Mesendoderm (in vitro differentiated cells): ENCODE results near the gene ARMH4.

Source experiments
- DNase-seq: peaks from one replicate; pipeline ENCODE4 v3.0.0; 2013
- H2AK5ac ChIP-seq: 2 replicates; pipeline ENCODE4 v1.6.1; 2013; ENCODE audit warnings: low read length, inconsistent platforms
- H2BK120ac ChIP-seq: 2 replicates; pipeline ENCODE4 v1.6.1; 2013; ENCODE audit warnings: low read depth, mild to moderate bottlenecking, low read length, moderate library complexity, mixed read lengths
- H2BK15ac ChIP-seq: replicated peaks from 2 replicates; pipeline ENCODE4 v1.6.1; 2013; ENCODE audit warnings: low read depth, mild to moderate bottlenecking, moderate library complexity
- H2BK5ac ChIP-seq: 2 replicates; pipeline ENCODE4 v1.6.1; 2013; ENCODE audit warnings: low read length, inconsistent platforms
- H3K18ac ChIP-seq: 2 replicates; pipeline ENCODE4 v1.6.1; 2013; ENCODE audit warnings: mild to moderate bottlenecking, low read length, mixed read lengths
- H3K23ac ChIP-seq: one replicate; pipeline ENCODE4 v1.6.1; 2013; ENCODE audit warnings: low read length
- H3K27ac ChIP-seq: 2 replicates; pipeline ENCODE4 v1.5.1; 2013; ENCODE audit warnings: low read depth, mild to moderate bottlenecking, inconsistent platforms, low read length, moderate library complexity
- H3K27me3 ChIP-seq: 2 replicates; pipeline ENCODE4 v1.6.1; 2013; ENCODE audit warnings: low read length, control low read depth, mild to moderate bottlenecking, inconsistent platforms; ENCODE audit not compliant: insufficient read depth, poor library complexity
- H3K36me3 ChIP-seq: 2 replicates; pipeline ENCODE4 v1.6.1; 2013; ENCODE audit warnings: low read length, inconsistent platforms; ENCODE audit not compliant: control insufficient read depth, insufficient read depth
- H3K4ac ChIP-seq: one replicate; pipeline ENCODE4 v1.6.1; 2013; ENCODE audit warnings: low read depth, mild to moderate bottlenecking, low read length, moderate library complexity
- H3K4me1 ChIP-seq: 2 replicates; pipeline ENCODE4 v1.6.1; 2013; ENCODE audit warnings: low read depth, low read length, inconsistent platforms; ENCODE audit not compliant: control insufficient read depth
- H3K4me2 ChIP-seq: 2 replicates; pipeline ENCODE4 v1.6.1; 2013; ENCODE audit warnings: low read length
- H3K4me3 ChIP-seq: 2 replicates; pipeline ENCODE4 v1.5.1; 2013; ENCODE audit warnings: mild to moderate bottlenecking, low read length
- H3K56ac ChIP-seq: one replicate; pipeline ENCODE4 v1.6.1; 2013; ENCODE audit warnings: low read length
- H3K79me1 ChIP-seq: 2 replicates; pipeline ENCODE4 v1.6.1; 2013; ENCODE audit warnings: low read length, inconsistent platforms
- H3K79me2 ChIP-seq: 2 replicates; pipeline ENCODE4 v1.6.1; 2013; ENCODE audit warnings: mild to moderate bottlenecking, low read length; ENCODE audit not compliant: control insufficient read depth, insufficient read depth
- H3K9ac ChIP-seq: 2 replicates; pipeline ENCODE4 v1.6.1; 2013; ENCODE audit warnings: low read length, inconsistent platforms
- H4K5ac ChIP-seq: one replicate; pipeline ENCODE4 v1.6.1; 2013; ENCODE audit warnings: low read length
- H4K8ac ChIP-seq: one replicate; pipeline ENCODE4 v1.6.1; 2013; ENCODE audit warnings: low read depth, mild to moderate bottlenecking, control low read depth, low read length, moderate library complexity
- WGBS: extraction: QIAGEN DNeasy Blood & Tissue Kit; methylation state at CpG from one replicate; pipeline ENCODE4 v1.1.7; 2013; ENCODE audit warnings: low lambda C conversion rate, missing lambda C conversion rate; ENCODE audit not compliant: insufficient coverage; ENCODE audit errors: extremely low coverage; 5-methylcytosine and 5-hydroxymethylcytosine counted together

The ARMH4 gene

DNA sequence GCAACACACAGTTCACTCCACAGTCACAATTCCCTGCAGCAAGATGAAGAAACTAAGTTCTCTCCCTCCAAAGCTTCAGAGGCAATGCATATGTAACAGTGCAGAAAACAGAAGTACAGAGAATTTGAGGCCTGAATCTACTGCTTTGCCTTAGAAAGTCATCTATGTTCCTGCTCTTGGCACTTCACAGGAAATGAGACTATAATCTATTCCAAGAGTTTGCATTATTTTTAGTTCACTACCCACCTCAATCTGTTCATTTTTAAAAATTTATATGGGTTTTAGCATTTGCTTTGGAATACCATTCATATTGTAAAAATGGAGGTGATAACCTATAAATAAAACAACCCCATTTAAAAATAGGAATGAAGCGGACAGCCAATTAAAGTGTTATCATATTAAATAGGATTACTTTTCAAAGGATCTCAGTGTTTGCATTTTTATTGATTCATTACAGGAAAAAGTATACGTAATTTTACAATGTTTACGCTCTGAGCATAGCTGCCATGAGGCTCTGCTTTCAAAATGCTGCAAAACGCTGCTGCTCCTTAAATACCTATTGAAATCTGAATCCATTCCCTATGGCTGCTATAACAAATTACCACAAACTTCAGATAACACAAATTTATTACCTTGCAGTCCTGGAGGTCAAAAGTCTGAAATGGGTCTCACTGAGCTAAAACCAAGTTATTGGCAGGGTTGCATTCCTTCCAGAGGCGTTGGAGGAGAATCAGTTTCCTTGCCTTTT, 60.0 kb downstream of the ARMH4 start:
- Histone ChIP-seq H3K4me2 (no peak overlapping the region), H3K4me1 (no peaks in the 10 kb centered on the region), H3K18ac (no peak overlapping the region), H3K56ac (no peak overlapping the region), H2BK15ac (no peak overlapping the region), H3K23ac (no peak overlapping the region), H3K79me2 (no peaks in the 10 kb centered on the region), H2BK5ac (no peak overlapping the region), H3K27ac (no peak overlapping the region), H3K4me3 (no peak overlapping the region), H3K27me3 (no peaks in the 10 kb centered on the region), H4K5ac (no peak overlapping the region), H3K9ac (no peak overlapping the region), H3K79me1 (no peaks in the 10 kb centered on the region), H3K4ac (no peak overlapping the region), H2BK120ac (no peak overlapping the region), H3K36me3 (no peaks in the 10 kb centered on the region), H4K8ac (no peak overlapping the region), H2AK5ac (no peak overlapping the region)
- DNase-seq: no peak
- no CpG with 5 or more reads among the region's 5 CpGs for WGBS

DNA sequence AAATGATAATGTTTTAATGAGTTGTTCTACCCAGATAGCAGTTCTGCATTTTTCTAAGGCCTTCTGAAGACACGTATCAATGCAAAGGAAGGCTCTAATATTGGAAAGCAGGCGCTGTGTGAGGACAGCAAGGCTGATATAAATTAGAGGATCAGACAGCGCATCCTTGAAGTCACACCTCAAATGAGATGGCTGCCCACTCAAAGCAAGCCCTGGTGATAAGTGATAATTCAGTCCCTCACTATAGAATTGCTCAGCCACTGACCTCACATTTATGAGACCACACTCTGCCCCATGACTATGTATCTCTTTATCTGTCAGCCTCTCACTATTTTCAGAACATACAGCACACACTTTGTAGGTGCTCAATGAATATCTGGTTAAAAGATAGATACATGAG, 62.4 kb downstream of the ARMH4 start:
- H3K4me1 ChIP-seq: no peaks in the 10 kb centered on the region
- no peak overlapping the region for H3K18ac ChIP-seq
- WGBS: no CpG with 5 or more reads among the region's 3 CpGs
- H2AK5ac ChIP-seq: no peak overlapping the region
- no peak overlapping the region for H4K8ac ChIP-seq
- no peak overlapping the region for H3K56ac ChIP-seq
- no peaks in the 10 kb centered on the region for H3K79me2 ChIP-seq
- no peak for DNase-seq
- H3K4ac ChIP-seq: no peak overlapping the region
- no peak overlapping the region for H2BK5ac ChIP-seq
- no peaks in the 10 kb centered on the region for H3K27me3 ChIP-seq
- no peak overlapping the region for H2BK120ac ChIP-seq
- no peak overlapping the region for H3K27ac ChIP-seq
- H4K5ac ChIP-seq: no peak overlapping the region
- no peak overlapping the region for H3K9ac ChIP-seq
- no peak overlapping the region for H3K4me3 ChIP-seq
- no peaks in the 10 kb centered on the region for H3K36me3 ChIP-seq
- no peak overlapping the region for H3K23ac ChIP-seq
- no peak overlapping the region for H3K4me2 ChIP-seq
- H2BK15ac ChIP-seq: no peak overlapping the region
- no peaks in the 10 kb centered on the region for H3K79me1 ChIP-seq

DNA sequence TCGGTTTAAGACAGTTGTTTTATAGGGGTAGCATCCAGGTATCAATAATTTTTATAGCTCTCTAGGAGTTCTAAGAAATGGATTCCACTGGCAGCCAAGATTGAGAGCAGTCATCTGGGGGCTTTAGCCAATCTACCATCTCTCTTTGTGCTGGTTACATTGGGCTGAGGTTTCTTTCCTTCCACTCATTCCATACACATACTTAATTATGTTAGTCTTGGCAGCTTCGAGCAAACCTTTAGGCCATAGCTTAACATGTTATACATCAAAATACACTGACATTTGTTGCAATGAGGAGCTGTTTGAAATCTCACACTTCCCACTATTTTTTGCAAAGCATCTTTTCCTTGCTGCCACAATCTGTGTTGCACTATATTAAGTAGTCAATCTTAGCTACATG, 63.1 kb downstream of the ARMH4 start:
- no CpG with 5 or more reads among the region's 2 CpGs for WGBS
- no peak overlapping the region for H2BK15ac ChIP-seq
- no peaks in the 10 kb centered on the region for H3K4me1 ChIP-seq
- no peak overlapping the region for H3K4me2 ChIP-seq
- no peaks in the 10 kb centered on the region for H3K27me3 ChIP-seq
- H3K18ac ChIP-seq: no peak overlapping the region
- H3K79me2 ChIP-seq: no peaks in the 10 kb centered on the region
- H2BK5ac ChIP-seq: no peak overlapping the region
- no peak overlapping the region for H3K4me3 ChIP-seq
- no peak overlapping the region for H2AK5ac ChIP-seq
- H3K27ac ChIP-seq: no peak overlapping the region
- no peak overlapping the region for H3K9ac ChIP-seq
- no peak overlapping the region for H4K5ac ChIP-seq
- no peak overlapping the region for H4K8ac ChIP-seq
- no peak for DNase-seq
- H3K56ac ChIP-seq: no peak overlapping the region
- no peaks in the 10 kb centered on the region for H3K79me1 ChIP-seq
- H3K4ac ChIP-seq: no peak overlapping the region
- H3K23ac ChIP-seq: no peak overlapping the region
- no peak overlapping the region for H2BK120ac ChIP-seq
- H3K36me3 ChIP-seq: no peaks in the 10 kb centered on the region

DNA sequence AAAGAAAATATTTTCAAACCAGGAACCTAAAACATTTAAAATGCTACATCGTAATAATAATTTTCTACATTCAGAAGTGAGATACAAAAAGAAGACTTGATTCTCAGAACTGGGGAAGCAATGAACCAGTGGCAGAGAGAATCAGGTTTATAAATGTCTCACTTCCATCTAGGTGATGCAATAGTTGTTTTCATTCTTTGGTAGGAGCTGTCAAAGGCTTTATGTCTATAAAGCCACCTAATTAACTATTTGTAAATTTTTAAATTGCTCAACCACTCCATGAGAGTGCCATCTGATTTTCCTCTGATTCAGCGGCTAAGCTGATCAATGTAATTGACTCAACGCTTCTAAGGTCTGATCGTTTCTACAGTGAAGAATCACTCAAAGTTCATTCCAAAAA, 66.1 kb downstream of the ARMH4 start:
- H3K79me1 ChIP-seq: no peaks in the 10 kb centered on the region
- DNase-seq: no peak
- no peak overlapping the region for H3K9ac ChIP-seq
- no peak overlapping the region for H2AK5ac ChIP-seq
- no peak overlapping the region for H4K5ac ChIP-seq
- H3K4me2 ChIP-seq: no peak overlapping the region
- WGBS: no CpG with 5 or more reads among the region's 4 CpGs
- no peak overlapping the region for H3K18ac ChIP-seq
- H3K27me3 ChIP-seq: no peaks in the 10 kb centered on the region
- no peaks in the 10 kb centered on the region for H3K79me2 ChIP-seq
- no peak overlapping the region for H4K8ac ChIP-seq
- H3K36me3 ChIP-seq: no peaks in the 10 kb centered on the region
- H3K4me3 ChIP-seq: no peak overlapping the region
- no peak overlapping the region for H2BK15ac ChIP-seq
- H3K23ac ChIP-seq: no peak overlapping the region
- no peak overlapping the region for H3K4ac ChIP-seq
- H3K4me1 ChIP-seq: peaks cover 3% of the 10 kb centered on the region
- H2BK120ac ChIP-seq: no peak overlapping the region
- no peak overlapping the region for H3K27ac ChIP-seq
- H3K56ac ChIP-seq: no peak overlapping the region
- H2BK5ac ChIP-seq: no peak overlapping the region

DNA sequence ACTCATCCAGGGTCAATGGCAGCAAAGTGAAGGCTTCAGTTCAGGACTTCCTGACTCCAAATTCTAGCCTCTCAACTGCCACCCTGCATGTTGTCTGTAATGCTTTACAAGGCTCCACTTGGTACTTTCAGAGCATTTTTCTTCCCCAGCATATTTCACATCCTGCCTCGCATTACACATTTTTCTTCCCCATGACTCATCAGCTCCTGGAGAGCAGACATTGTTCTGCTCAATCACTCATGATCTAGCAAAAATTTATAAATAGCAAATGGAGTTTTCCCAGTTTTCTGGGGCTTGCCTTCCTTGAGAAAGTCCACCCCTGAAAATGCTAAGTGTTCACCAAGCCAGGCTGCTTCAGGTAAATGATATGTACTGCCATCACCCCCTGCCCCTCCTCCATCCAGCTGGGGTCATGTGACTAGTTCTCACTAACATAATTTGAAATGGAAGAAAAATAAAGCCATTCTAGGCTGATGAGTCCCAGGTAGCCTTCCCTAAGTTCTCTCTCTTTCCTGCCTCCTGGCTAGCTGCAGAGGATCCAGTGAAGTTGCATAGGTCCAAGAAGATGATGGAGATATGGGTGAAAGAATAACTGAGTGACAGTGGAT, 69.4 kb downstream of the ARMH4 start:
- Histone ChIP-seq H3K56ac (no peak overlapping the region), H3K9ac (no peak overlapping the region), H3K27me3 (no peaks in the 10 kb centered on the region), H3K23ac (no peak overlapping the region), H3K79me1 (no peaks in the 10 kb centered on the region), H2BK15ac (no peak overlapping the region), H3K36me3 (no peaks in the 10 kb centered on the region), H3K79me2 (no peaks in the 10 kb centered on the region), H3K4ac (no peak overlapping the region), H2BK5ac (no peak overlapping the region), H3K18ac (peak overlapping the region; percentile 14), H2BK120ac (no peak overlapping the region), H4K8ac (no peak overlapping the region), H4K5ac (no peak overlapping the region), H3K27ac (no peak overlapping the region), H3K4me2 (no peak overlapping the region), H3K4me3 (no peak overlapping the region), H2AK5ac (no peak overlapping the region), H3K4me1 (peaks cover 4% of the 10 kb centered on the region)
- peak; percentile 44 for DNase-seq
- WGBS: no CpG with 5 or more reads among the region's 1 CpG

DNA sequence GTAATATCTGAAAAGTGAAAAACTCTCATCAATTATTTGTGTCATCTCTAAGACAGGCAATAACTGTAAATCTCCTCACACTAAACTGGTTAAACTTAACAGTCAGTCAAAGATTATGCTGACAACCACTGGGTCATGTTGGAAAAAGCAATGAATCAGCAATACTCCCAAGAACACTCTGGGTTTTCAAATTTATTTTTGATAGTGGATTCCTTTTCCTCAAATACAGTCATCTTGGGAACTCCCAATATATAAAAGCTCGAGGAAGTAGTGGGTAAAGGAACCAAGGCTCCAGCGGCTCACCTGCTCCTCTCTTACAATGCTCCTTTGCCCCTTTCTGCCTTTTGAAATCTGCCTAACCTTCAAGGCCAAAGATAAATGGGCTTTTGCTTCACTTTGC, 70.0 kb downstream of the ARMH4 start:
- H3K23ac ChIP-seq: no peak overlapping the region
- H3K4me2 ChIP-seq: no peak overlapping the region
- no peaks in the 10 kb centered on the region for H3K79me1 ChIP-seq
- no peak overlapping the region for H2BK5ac ChIP-seq
- H4K8ac ChIP-seq: no peak overlapping the region
- no peak overlapping the region for H3K4ac ChIP-seq
- no peak for DNase-seq
- no peak overlapping the region for H4K5ac ChIP-seq
- H3K27ac ChIP-seq: no peak overlapping the region
- no peak overlapping the region for H2BK120ac ChIP-seq
- no peak overlapping the region for H3K18ac ChIP-seq
- no peak overlapping the region for H3K9ac ChIP-seq
- H2BK15ac ChIP-seq: no peak overlapping the region
- no peaks in the 10 kb centered on the region for H3K27me3 ChIP-seq
- no peak overlapping the region for H3K56ac ChIP-seq
- H3K4me3 ChIP-seq: no peak overlapping the region
- no peaks in the 10 kb centered on the region for H3K79me2 ChIP-seq
- no peaks in the 10 kb centered on the region for H3K36me3 ChIP-seq
- WGBS: no CpG with 5 or more reads among the region's 2 CpGs
- peaks cover 4% of the 10 kb centered on the region for H3K4me1 ChIP-seq
- no peak overlapping the region for H2AK5ac ChIP-seq
